ENCODE data around the gene NXN.
"Not testable (repeated sequence)": the region's sequence is repeated elsewhere in the genome, so short reads cannot be mapped to it uniquely, and the experiment has no call there.

NXN gene

GRCh38 chr17:979212-979538, 401 bp downstream of the NXN start:
- DNase-seq (ENCODE audit: low spot score), result no peak

DNA sequence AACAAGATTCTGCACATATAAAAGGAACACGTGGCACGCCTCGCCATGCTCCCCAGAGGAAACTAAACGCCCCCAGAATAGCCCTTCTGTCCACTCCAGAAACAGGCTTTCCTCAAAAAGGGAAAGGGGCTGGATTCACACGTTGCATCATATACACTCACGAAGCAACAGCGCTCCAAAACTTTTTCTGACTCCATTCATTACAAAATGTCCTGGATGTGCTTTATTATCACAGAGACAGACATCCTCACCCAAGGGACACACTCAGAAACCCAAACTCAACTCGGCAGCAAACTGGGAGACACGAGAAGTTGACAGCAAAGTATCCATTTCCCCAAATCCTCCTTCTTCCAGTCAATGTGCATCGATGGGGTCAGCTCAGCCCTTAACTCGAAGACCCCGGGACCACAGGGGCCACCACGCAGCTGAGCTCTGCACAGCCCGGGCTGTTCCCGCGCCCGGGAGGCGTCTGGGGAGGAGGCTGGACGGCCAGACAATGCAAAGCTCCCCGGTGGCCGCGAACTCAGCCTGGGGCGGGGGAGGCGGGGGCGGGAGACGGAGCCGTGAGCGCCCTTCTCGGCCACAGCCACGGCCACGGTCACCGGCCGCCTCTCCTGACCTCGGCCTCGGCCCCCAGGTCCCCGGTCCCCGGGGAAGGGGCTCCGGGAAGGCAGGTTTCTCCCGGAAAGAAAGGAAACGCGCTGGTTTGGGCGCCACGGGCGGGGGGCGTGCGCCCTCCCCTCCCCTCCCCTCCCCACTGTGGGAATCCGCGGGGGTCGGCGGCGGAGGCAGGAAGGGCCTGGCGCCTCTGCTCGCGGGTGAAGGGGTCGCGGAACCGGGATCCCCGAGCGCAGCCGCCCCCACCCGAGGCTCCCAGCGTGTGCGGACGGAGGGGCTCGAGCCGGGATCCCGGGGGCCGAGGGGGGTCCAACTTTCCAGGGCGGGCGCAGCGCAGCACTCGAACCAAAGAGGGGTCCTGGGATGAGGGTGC, 1.2 kb downstream of the NXN start:
- DNase-seq (ENCODE audit: low spot score), result peak; percentile 56

GRCh38 chr17:977166-977565, 2.4 kb downstream of the NXN start:
- DNase-seq (ENCODE audit: low spot score), result no peak

DNA sequence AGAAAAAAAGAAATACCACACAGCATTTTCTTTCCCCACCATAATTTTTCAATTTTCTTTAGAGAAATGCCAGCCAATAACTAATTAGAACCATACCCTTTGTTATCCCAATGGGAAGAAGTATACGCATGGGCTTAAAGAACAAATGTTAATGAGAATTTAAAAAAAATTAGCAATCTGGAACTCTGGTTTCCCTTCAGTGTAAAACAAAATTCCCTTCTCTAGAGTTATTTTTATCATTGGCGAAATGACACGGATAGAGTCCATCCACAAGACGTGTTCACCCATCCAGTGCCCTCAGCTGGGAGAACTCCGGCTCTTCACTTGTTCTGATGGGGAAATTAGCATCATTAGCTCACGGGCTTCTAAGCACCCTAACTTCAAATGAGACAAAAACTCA, 3.3 kb downstream of the NXN start:
- no peak for DNase-seq (ENCODE audit: low spot score)

GRCh38 chr17:975371-975915, 4.1 kb downstream of the NXN start:
- peak; percentile 40 for DNase-seq (ENCODE audit: low spot score)

GRCh38 chr17:974778-975177, 4.8 kb downstream of the NXN start:
- not testable (repeated sequence) for DNase-seq (ENCODE audit: low spot score)

GRCh38 chr17:973053-973452, 6.5 kb downstream of the NXN start:
- DNase-seq (ENCODE audit: low spot score), result no peak

GRCh38 chr17:971861-972260, 7.7 kb downstream of the NXN start:
- not testable (repeated sequence) for DNase-seq (ENCODE audit: low spot score)

DNA sequence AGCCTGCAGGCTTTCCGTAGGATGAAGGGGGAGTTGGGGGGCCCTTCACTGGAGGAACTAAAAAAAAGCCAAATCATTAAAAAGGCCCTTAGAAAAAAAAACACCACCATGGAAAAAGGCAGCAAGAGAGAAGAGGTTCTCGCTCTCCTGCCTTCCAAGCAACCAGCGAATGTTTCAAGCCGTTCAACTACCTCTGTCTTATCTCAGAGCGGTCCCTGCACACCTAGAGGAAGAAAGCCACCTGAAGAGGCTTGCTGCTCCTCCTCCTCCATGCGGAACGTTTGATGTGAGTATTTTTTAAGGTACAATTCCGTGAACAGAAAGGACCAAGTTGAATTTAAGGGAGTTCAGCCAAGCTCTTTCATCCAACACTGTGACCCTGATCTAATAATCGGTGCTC, 9.2 kb downstream of the NXN start:
- no peak for DNase-seq (ENCODE audit: low spot score)

- peak; percentile 47 for DNase-seq (ENCODE audit: low spot score)
Measured at GRCh38 chr17:969811-970355, 9.7 kb downstream of the NXN start.

- DNase-seq (ENCODE audit: low spot score), result peak; percentile 67
Measured at GRCh38 chr17:968812-969730, 10.5 kb downstream of the NXN start.

- no peak for DNase-seq (ENCODE audit: low spot score)
Measured at GRCh38 chr17:967122-967521, 12.5 kb downstream of the NXN start.

DNA sequence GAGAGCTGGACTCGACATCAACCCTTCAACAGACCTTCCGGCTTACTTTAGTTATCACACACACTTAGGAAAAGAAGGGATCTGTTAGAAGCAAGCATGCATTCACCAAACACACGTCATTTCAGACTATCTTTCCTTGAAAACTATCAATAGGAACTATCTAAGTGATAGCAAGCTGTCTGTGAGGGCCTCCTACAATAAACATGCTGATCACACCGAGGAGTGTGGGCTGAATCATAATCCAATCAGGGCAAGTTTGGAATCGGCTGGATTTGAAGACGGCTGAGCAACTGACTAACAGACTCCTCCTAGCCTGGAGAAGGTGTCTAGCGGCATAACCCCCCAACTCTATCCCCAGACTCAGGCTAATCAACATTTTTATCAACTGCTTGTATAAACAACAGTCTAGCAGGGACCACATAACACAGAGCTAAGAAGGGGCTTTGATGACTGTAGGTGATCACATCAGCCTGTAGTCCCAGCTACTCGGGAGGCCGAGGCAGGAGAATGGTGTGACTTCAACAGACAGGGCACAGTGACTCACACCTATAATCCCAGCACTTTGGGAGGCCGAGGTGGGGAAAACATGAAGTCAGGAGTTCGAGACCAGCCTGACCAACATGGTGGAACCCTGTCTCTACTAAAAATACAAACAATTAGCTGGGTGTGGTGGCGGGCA, 14.1 kb downstream of the NXN start:
- DNase-seq (ENCODE audit: low spot score), result no peak

DNA sequence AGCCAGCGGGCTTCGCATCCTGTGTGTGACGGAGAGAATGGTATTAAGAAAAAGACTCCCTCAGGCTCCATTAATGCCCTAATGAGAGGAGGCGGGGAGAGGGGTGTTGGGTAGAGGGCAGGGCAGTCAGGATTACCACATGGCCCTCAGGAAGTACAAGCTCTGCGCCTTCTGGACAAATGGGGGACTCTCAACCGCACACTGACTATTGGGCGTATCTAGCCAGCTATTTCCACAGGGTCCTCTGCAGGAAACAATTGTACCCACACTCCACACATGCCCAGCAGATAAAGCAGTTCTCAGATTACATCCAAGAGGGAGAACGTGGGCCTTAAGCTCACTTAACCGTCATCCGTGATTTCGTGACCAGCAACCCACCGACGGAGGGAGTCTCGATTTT, 14.7 kb downstream of the NXN start:
- DNase-seq (ENCODE audit: low spot score), result no peak

GRCh38 chr17:962670-963069, 16.9 kb downstream of the NXN start:
- no peak for DNase-seq (ENCODE audit: low spot score)

DNA sequence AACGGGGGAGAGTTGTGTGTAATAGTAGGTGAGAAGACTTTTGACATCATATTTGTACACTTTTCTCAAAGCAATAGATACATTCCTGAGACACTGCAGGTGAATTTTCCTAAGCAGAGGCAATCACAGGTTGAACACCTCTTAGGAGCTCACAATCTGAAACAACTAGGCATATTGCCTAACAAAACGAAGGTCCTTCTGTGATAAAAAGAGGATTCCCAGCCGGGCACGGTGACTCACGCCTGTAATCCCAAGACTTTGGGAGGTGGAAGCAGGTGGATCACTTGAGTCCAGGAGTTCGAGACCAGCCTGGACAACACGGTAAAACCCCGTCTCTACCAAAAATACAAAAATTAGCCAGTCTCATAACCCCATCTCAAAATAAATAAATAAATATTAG, 17.4 kb downstream of the NXN start:
- DNase-seq (ENCODE audit: low spot score), result no peak

GRCh38 chr17:958712-959451, 20.7 kb downstream of the NXN start:
- no peak for DNase-seq (ENCODE audit: low spot score)

- DNase-seq (ENCODE audit: low spot score), result no peak
Measured at GRCh38 chr17:957856-958421, 21.6 kb downstream of the NXN start.

DNA sequence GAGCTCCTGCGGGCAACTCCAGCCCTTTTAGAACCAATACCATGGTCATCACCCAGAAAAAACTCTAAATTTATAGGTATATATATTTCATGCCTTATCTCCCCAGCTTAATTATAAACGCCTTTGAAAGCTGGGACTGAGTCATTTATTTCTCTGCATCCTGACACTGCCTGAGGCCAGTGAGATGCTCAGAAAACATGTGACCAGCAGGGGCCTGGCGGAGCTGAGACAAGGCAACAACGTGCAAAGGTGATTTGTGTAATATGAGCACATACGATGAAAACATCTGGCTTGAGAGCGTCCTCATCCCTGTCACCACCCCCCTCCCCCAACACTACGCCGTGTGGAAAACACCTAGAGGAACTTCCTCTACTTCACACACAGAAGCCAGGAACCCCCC, 22.7 kb downstream of the NXN start:
- no peak for DNase-seq (ENCODE audit: low spot score)

- no peak for DNase-seq (ENCODE audit: low spot score)
Measured at GRCh38 chr17:954431-955164, 25.0 kb downstream of the NXN start.

All from AG20443 (cell line).